NT2/D1 (cell line): ENCODE results near the gene C11orf68.

Experiments
- DNase-seq: peaks from one replicate; pipeline ENCODE4 v3.0.0-alpha.2; 2011; ENCODE audit warnings: low read depth, low spot score
- H3K27me3 ChIP-seq: 2 replicates; pipeline ENCODE4 v1.6.0; 2011; ENCODE audit warnings: mild to moderate bottlenecking; ENCODE audit not compliant: insufficient read length, insufficient read depth
- H3K36me3 ChIP-seq: 2 replicates; pipeline ENCODE4 v1.6.1; 2011; ENCODE audit warnings: mild to moderate bottlenecking, low read length, mixed read lengths; ENCODE audit not compliant: insufficient read depth, insufficient read length
- H3K4me1 ChIP-seq: 2 replicates; pipeline ENCODE4 v1.5.1; 2011; ENCODE audit not compliant: insufficient read depth, insufficient read length
- H3K4me3 ChIP-seq: 2 replicates; pipeline ENCODE4 v1.5.1; 2011; ENCODE audit warnings: low read depth; ENCODE audit not compliant: insufficient read length
- H3K9ac ChIP-seq: 2 replicates; pipeline ENCODE4 v1.6.0; 2011; ENCODE audit warnings: low read depth; ENCODE audit not compliant: insufficient read length
- H3K9me3 ChIP-seq: 2 replicates; pipeline ENCODE4 v1.5.1; 2011; ENCODE audit warnings: mild to moderate bottlenecking, low read length; ENCODE audit not compliant: insufficient read depth
- SUZ12 ChIP-seq: IDR thresholded peaks from 2 replicates; pipeline ENCODE4 v1.6.1; 2011; ENCODE audit not compliant: insufficient read length, insufficient read depth; ENCODE audit errors: extremely low read depth
- YY1 ChIP-seq: IDR thresholded peaks from 2 replicates; pipeline ENCODE4 v1.6.1; 2011; ENCODE audit not compliant: insufficient read length, insufficient read depth
- ZNF274 ChIP-seq: IDR thresholded peaks from 2 replicates; pipeline ENCODE4 v1.6.1; 2011; ENCODE audit warnings: mild to moderate bottlenecking, low read depth, low read length

The C11orf68 gene

DNA sequence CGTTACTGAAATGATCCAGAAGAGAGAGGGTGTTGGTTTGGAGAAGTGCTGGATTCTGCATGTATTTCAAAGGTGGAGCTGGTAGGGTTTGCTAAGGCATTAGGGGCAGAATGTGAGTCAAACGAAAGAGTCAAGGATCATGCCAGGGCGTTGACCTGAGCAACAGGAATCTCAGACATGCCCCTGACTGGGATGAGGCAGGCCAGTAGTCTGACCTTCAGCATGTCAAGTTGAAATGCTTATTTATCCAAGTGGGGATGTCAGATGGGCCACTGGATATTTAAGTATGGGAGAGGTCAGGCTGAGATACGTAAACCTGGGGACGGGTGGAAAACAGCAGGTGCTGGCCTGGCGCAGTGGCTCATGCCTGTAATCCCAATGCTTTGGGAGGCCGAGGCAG is 23.7 kb upstream of the C11orf68 start:
- DNase-seq = no peak
- no peaks in the 10 kb centered on the region for H3K9me3 ChIP-seq
- no peak overlapping the region for H3K4me3 ChIP-seq
- TF ChIP-seq YY1 = no peak
- no peak for TF ChIP-seq SUZ12
- no peak for TF ChIP-seq ZNF274
- peaks cover 16% of the 10 kb centered on the region for H3K4me1 ChIP-seq
- no peak overlapping the region for H3K9ac ChIP-seq
- H3K36me3 ChIP-seq = no peaks in the 10 kb centered on the region
- no peaks in the 10 kb centered on the region for H3K27me3 ChIP-seq

DNA sequence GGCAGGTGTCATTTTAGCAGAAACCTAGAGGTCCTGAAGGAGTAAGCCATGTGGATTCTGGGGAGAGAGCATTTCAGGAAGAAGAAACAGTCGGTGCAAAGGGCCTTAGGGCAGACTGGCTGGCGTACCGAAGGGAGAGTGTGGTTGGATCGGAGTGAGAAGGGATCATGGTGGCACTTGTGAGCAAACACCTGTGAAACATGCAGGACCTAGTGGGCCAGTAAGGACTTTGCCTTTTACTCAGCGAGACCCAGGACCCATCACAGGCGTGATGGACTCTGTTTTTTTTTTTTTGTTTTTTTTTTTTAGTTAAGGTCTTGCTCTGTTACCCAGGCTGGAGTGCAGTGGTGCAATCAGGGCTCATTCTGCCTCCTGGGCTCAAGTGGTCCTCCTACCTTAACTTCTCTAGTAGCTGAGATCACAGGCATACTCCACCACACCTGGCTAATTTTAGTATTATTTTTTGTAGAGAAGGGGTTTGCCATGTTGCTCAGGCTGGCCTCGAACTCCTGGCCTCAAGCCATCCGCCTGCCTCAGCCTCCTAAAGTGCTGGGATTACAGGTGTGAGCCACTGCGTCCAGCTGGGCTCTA is 23.0 kb upstream of the C11orf68 start:
- H3K4me1 ChIP-seq = peaks cover 10% of the 10 kb centered on the region
- TF ChIP-seq YY1 (no peak), ZNF274 (no peak), SUZ12 (no peak)
- no peak for DNase-seq
- no peaks in the 10 kb centered on the region for H3K27me3 ChIP-seq
- H3K36me3 ChIP-seq = no peaks in the 10 kb centered on the region
- H3K9ac ChIP-seq = no peak overlapping the region
- no peak overlapping the region for H3K4me3 ChIP-seq
- H3K9me3 ChIP-seq = no peaks in the 10 kb centered on the region

DNA sequence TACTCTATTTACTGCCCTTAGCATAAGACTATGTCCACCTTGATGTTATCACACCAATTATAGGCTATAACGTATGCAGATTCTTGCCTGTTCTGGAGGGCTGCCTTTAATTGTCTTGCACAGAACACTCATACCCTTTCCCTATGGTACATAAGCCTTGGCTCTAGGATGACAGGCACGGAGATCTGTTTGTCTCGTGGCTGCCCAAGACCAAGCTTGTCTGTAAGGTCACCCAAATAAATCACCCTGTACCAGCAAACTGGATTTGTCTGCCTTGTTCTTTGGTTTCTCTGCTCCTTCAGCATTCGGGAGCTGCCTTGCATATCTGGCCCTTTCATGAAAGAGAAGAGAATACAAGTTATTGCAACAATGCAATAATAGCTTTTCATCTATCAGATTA is 18.9 kb upstream of the C11orf68 start:
- DNase-seq = no peak
- no peaks in the 10 kb centered on the region for H3K36me3 ChIP-seq
- H3K4me1 ChIP-seq = peaks cover 7% of the 10 kb centered on the region
- H3K27me3 ChIP-seq = no peaks in the 10 kb centered on the region
- no peak overlapping the region for H3K4me3 ChIP-seq
- no peaks in the 10 kb centered on the region for H3K9me3 ChIP-seq
- no peak overlapping the region for H3K9ac ChIP-seq
- no peak for TF ChIP-seq YY1
- TF ChIP-seq ZNF274 = no peak
- no peak for TF ChIP-seq SUZ12

DNA sequence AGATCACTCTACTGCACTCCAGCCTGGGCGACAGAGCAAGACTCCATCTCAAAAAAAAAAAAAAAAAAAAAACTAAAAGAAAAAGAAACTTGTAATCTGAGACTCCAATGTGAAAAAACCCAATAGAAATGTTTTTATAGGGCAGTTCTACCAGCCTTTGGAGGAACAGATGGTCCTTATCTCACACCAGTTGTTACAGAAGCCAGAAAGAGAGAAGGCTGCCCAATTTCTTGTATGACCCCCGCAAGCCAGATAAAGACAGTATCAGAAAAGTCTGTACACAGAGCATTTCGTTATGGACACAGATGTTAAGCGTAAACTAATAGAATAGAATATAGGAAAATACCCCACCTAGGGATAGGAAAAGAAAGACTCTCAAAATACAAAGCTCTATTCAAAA is 15.2 kb upstream of the C11orf68 start:
- TF ChIP-seq SUZ12 = no peak
- TF ChIP-seq ZNF274 = no peak
- no peak for TF ChIP-seq YY1
- Histone ChIP-seq H3K4me1 (peaks cover 3% of the 10 kb centered on the region), H3K36me3 (no peaks in the 10 kb centered on the region), H3K9ac (no peak overlapping the region), H3K9me3 (no peaks in the 10 kb centered on the region), H3K4me3 (no peak overlapping the region), H3K27me3 (no peaks in the 10 kb centered on the region)
- DNase-seq = no peak

DNA sequence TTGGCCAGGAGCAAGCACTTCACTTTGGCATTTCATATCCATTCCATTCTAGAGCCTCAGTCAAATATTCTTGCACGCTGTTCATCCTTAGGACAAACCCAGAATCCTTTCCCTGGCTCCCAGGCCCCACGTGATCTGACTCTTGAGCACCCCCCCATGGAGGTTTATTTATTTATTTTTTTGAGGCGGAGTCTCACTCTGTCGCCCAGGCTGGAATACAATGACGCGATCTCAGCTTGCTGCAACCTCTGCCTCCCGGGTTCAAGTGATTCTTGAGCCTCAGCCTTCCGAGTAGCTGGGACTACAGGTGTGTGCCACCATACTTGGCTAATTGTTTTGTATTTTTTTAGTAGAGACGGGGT is 13.7 kb upstream of the C11orf68 start:
- no peak overlapping the region for H3K4me3 ChIP-seq
- TF ChIP-seq YY1 (no peak), SUZ12 (no peak), ZNF274 (no peak)
- no peak for DNase-seq
- peaks cover 5% of the 10 kb centered on the region for H3K4me1 ChIP-seq
- no peak overlapping the region for H3K9ac ChIP-seq
- no peaks in the 10 kb centered on the region for H3K9me3 ChIP-seq
- H3K36me3 ChIP-seq = no peaks in the 10 kb centered on the region
- H3K27me3 ChIP-seq = no peaks in the 10 kb centered on the region

DNA sequence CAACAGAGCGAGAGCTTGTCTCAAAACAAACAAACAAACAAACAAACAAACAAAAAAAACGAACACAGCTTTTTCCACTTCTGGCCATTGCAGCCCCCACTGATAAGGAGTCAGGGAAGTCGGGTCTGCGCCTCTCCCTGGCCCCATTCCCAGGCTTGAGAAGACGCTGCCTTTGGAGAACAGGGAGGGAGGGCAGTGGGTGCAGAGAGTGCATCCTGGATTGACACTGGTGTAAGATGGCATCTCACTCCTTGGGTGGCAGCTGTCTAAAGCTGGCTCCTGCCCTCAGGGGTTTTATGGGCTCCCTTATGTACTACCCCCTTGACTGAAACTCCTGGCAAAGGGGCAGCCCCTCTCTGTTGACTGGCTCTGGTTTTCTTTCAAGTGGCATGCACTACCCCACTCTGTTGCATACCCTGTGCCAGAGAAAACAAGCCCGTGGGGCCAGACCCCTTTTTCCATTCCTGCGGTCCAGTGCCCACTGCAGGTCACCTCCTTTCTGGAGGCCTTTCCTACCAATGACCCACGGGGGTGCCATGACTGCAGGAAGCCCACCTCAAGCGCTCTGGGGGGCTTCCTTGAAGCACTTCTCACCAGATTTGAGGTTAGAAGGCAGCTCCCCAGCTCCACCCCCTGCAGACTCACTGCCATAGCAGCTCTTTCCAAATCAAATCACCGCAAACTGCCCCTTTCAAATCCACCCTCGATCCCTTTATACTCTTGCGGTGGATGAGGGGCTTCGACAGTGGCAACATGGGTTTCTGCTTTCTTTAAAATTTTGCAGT is 13.1 kb upstream of the C11orf68 start:
- no peak for TF ChIP-seq SUZ12
- no peak for TF ChIP-seq YY1
- TF ChIP-seq ZNF274 = no peak
- Histone ChIP-seq H3K9ac (no peak overlapping the region), H3K4me3 (no peak overlapping the region), H3K36me3 (no peaks in the 10 kb centered on the region), H3K27me3 (no peaks in the 10 kb centered on the region), H3K4me1 (peaks cover 7% of the 10 kb centered on the region), H3K9me3 (no peaks in the 10 kb centered on the region)
- DNase-seq = no peak

DNA sequence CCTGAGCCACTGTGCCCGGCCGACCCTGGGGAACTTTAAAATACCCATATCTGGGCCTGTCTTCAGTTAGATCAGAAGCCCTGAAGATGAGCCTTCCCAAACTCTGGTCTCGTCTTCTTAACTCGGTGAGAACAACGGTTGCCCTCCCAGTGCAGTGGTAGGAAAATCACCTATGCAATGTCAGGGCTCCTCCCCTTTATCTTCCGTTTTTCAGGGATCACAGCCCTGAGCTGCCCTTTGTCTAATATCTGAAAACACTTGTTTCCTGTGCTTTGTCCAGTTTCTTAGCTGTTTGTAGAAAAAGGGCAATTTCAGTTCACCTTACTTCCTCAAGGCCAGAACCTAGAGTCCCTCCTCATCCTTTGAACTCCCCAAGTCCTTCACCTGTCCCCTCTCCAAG is 9.8 kb upstream of the C11orf68 start:
- no peak for TF ChIP-seq YY1
- Histone ChIP-seq H3K27me3 (no peaks in the 10 kb centered on the region), H3K36me3 (peaks cover 12% of the 10 kb centered on the region), H3K9me3 (no peaks in the 10 kb centered on the region), H3K4me1 (peaks cover 11% of the 10 kb centered on the region), H3K9ac (no peak overlapping the region), H3K4me3 (no peak overlapping the region)
- no peak for DNase-seq
